Measurements from ENCODE around the gene TGFBR1.
A peak's percentile ranks its signal among the peaks of the same experiment; 100 is the strongest.

The TGFBR1 gene

GRCh38 chr9:99104459-99105151, at the start of gene TGFBR1:
Gene TGFBR1 (plus strand): TSS chr9:99105113. CDS start chr9:99105206, 93 bp downstream.
- FAIRE-seq (peak; percentile 83), DNase-seq (ENCODE audit: extremely low spot score, insufficient read length, low read depth) (peak; percentile 97)

DNA sequence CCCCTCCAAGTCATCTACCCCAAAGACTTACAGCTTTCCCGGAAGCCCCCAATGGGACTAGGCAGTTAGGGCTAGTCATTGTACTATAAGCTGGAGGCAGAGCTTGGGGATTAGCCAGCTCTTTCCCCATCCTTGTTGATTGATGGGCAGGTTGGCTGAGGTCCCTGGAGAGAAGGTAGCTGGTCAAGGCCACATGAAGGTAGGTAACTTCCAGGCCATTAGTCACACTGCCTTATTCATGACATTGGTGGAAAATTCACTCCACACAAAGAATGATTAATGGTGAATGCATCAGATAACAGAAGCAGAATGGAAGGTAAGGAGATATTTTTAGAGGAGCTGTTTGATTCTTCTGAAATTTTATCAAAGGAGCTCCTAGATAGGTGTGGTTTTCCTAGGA, 49.5 kb upstream of the TGFBR1 start:
- no peak for DNase-seq (ENCODE audit: extremely low spot score, insufficient read length, low read depth)
- no peak for FAIRE-seq

- FAIRE-seq (no peak), DNase-seq (ENCODE audit: extremely low spot score, insufficient read length, low read depth) (no peak)
Measured at GRCh38 chr9:99056186-99056585, 48.7 kb upstream of the TGFBR1 start.

DNA sequence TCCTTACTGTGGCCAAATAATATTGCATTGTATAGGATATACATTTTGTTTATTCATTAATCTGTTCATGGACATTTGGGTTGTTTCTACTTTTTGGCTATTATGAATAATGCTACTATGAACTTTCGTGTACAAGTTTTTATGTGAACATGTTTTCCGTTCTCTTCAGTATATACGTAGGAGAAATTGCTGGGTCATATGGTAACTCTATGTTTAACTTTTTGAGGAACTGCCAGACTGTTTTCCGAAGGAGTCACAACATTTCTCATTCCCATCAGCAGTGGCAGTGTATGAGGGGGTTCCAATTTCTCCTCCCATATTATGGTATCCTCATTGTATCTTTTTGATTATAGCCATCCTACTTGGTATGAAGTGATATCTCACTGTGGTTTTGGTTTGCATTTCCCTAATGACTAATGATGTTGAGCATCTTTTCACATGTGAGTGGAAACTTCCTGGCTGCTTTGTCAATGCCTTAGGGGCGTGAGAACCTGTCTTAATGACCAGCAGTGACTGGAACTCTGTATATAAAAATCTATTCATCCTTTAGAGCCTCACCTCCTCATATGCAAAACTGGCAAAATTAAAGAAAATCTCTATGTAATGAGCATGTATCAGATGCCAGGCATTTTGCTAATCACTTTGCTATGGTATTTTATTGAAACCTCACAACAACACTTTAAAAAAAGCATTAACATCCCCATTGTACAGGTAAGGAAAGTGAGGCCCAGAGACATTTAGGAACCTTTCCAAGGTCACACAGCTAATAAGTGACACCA, 47.8 kb upstream of the TGFBR1 start:
- DNase-seq (ENCODE audit: extremely low spot score, insufficient read length, low read depth), result no peak
- FAIRE-seq, result no peak

- FAIRE-seq, result peak; percentile 95
- peak; percentile 29 for DNase-seq (ENCODE audit: extremely low spot score, insufficient read length, low read depth)
Measured at GRCh38 chr9:99057665-99058625, 47.0 kb upstream of the TGFBR1 start.

GRCh38 chr9:99058964-99059921, 45.7 kb upstream of the TGFBR1 start:
- FAIRE-seq, result peak; percentile 78
- peak; percentile 33 for DNase-seq (ENCODE audit: extremely low spot score, insufficient read length, low read depth)

DNA sequence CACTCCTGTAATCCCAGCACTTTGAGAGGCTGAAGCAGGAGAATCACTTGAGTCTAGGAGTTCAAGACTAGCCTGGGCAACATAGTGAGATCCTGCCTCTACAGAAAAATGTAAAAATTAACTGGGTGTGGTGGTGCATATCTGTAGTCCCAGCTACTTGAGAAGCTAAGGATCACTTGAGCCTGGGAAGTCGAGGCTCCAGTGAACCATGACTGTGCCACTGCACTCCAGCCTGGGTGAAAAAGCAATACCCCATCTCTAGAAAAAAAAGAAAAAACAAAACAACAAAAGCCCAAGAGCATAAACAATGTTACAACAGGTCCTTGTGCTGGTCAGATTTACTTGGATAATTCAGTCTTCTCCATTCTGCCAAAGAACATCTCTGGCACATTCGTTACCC, 44.3 kb upstream of the TGFBR1 start:
- DNase-seq (ENCODE audit: extremely low spot score, insufficient read length, low read depth), result no peak
- FAIRE-seq, result no peak

DNA sequence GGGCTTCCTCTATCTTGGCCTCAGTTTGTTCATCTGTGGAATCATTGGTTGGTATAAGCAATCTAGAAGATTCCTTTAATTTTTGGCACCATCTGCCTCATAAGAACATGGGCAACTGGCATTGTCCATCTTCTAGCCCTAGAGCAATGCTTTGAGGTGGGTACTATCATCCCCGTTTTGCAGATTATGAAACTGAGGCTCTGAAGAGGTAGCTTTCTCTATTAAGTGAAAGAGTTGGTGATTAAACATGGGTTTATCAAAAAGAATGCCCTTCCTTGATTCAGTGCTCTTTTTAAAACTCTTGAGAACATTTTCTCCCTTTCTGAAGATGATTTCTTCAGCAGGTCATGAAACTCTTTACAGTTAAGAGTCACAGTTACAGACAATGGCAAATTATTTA, 42.4 kb upstream of the TGFBR1 start:
- FAIRE-seq (no peak), DNase-seq (ENCODE audit: extremely low spot score, insufficient read length, low read depth) (no peak)

DNA sequence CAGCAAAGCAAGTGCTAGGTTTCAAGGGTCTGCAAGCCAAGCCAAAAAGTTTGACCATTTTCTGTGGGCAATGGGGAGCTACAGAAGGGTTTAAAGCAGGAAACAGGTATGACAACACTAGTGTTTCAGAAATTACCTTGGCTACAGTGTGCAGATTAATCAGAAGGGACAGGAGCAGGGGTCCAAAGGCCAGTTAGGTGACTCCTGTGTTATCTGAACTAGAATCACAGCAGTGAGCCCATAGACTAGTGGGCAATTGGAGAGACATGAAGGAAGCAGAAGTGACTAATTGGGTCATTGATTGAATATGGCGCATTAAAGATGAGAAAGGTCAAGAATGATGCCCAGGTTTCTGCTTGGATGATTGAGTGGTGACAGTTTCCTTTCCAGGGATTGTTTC, 41.4 kb upstream of the TGFBR1 start:
- FAIRE-seq (no peak), DNase-seq (ENCODE audit: extremely low spot score, insufficient read length, low read depth) (no peak)

DNA sequence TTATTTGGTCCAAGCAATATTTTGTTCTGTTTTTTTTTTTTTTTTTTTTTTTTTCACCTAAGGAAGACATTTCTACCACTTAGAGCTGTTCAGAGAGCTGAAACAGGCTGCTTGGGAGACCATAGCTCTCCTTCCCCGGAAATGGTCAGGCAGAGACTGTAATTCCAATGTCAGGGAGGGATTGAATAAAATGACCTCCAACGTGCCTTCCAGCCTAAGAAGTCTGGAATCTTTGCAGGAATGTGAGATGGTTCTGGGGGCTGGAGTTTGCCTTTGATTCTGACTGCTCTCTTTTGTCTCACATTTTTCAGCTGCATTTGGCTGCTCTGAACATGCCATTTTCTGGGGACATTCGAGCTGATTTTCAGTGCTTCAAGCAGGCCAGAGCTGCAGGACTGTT, 38.3 kb upstream of the TGFBR1 start:
- FAIRE-seq (no peak), DNase-seq (ENCODE audit: extremely low spot score, insufficient read length, low read depth) (no peak)

GRCh38 chr9:99069075-99069474, 35.8 kb upstream of the TGFBR1 start:
- DNase-seq (ENCODE audit: extremely low spot score, insufficient read length, low read depth), result no peak
- FAIRE-seq, result no peak

DNA sequence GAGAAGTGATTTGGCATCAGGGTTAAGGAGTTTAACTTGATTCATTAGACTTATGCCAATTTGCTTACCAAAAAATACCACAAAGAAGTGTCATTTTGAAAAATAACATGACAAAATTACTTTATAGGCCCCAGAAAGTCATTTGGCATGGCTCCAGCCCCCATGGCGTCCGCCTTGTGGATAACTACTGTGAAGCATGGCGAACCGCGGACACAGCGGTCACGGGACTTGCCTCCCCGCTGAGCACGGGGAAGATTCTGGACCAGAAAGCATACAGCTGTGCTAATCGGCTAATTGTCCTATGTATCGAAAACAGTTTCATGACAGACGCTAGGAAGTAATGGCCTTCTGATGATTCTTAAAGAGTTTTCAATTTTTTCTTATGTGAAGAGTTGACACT, 35.4 kb upstream of the TGFBR1 start:
- DNase-seq (ENCODE audit: extremely low spot score, insufficient read length, low read depth) (no peak), FAIRE-seq (no peak)

DNA sequence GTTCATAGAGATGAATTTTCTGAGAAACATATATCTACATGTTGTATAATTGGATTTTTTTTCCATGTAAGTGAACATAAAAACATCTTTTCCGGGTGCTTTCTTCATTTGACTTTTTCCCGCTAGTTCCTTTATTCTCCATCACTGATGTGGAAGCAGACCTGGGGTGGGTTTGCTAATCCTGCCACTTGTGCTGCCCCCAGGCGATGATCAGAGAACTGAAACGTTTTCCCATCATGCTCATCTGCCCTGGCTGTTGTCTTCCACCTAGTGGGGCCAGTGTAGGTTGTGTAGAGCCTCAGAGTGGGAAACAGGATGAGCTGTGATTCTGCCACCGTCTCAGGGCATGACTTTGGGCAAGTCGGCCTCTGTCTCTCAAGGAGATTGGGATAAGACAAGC, 34.2 kb upstream of the TGFBR1 start:
- DNase-seq (ENCODE audit: extremely low spot score, insufficient read length, low read depth), result no peak
- no peak for FAIRE-seq

GRCh38 chr9:99071313-99072039, 33.4 kb upstream of the TGFBR1 start:
- DNase-seq (ENCODE audit: extremely low spot score, insufficient read length, low read depth), result no peak

DNA sequence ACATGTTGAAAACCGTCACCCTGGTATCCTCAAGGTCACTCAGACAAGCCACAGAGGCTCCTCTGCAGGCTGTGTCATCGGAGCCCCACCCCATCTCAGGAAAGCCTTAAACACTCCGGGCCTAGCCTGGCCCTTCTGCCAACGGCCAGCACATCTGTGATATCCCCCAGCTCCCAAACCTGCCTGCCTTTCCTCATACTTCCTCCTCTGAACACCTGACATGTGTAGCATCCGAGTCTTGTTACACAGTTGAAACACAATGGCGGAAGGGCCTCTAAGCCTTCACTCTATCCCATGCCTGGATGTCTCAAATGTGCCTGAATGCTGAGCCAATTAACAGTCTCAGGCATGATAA, 32.9 kb upstream of the TGFBR1 start:
- FAIRE-seq (no peak), DNase-seq (ENCODE audit: extremely low spot score, insufficient read length, low read depth) (no peak)

More at GRCh38 chr9:99071313-99072039, 33.4 kb upstream of the TGFBR1 start:
- FAIRE-seq, result no peak

DNA sequence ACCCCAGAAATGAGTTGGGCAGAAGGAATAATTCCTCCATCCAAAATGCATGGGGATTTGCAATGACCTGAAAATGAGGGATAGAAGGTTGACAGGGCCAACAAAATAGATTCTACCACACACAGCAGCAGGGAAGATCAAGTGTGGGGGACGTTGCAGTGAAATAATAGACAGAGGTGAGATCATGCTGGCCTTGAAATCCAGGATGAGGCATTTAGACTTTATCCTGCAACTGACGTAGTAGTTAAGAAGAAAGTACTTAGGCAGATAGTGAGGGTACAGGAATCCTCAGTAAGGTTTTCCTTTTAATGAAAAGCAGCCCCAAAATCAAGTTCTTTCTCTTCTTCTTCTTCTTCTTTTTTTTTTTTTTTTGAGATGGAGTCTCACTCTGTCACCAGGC, 31.6 kb upstream of the TGFBR1 start:
- DNase-seq (ENCODE audit: extremely low spot score, insufficient read length, low read depth) (no peak), FAIRE-seq (no peak)

- FAIRE-seq (no peak), DNase-seq (ENCODE audit: extremely low spot score, insufficient read length, low read depth) (no peak)
Measured at GRCh38 chr9:99073985-99074901, 30.7 kb upstream of the TGFBR1 start.

DNA sequence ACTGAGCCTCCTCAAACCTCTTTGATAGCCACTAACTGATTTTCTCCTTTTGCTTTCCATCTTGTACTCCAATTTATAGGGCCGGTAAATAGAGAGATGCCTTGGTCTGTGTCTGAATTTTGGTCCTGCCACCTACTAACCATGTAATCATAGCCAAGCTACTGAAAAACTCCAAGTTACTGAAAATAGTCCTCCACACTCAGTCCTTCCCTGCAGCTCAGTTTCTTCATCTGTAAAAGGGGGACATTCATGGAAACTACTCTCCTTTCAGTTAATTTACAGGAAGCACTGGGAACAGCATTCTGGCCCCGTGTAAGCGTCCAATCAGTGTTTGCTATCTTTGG, 30.0 kb upstream of the TGFBR1 start:
- DNase-seq (ENCODE audit: extremely low spot score, insufficient read length, low read depth) (no peak), FAIRE-seq (no peak)

Data from GM18507 (cell line).